Measurements from ENCODE around the gene LHFPL3. TPM values are rescaled to one million over a fixed set of nuclear protein-coding genes. Genes with fewer than 3 reads are reported as not detected.

Gene LHFPL3
- total and polyA plus RNA-seq, 2 of the 13 experiments (the other 11 are each of a cell fraction or from before 2014, with no cell fraction given): not detected

DNA sequence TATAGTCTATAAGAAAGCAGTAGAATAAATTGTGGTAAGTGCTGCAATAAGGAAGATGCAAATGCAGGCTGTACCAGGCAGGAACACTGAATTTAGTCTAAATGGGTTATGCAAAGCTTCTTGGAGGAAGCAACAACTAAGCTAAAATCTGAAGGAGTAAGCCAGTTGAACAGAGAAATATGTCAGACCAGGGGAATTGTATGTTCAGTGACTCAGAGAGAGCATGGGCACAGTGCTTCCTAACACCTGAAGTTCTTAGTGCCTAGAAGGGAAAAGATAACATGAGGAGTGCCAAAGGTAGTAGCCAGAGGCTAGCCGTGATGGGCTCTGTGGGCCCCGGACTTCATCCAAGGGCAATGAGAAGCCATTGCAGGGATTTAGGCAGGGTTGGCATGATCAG, 481.5 kb downstream of the LHFPL3 start:
- Histone ChIP-seq H3K4me3 (replicated peaks in 1 of 3; ENCODE audit: insufficient read depth in 1 of 3, low read depth in 2 of 3, low read length in 3 of 3) (no peak overlapping the region), H3K79me2 (ENCODE audit: insufficient read depth, low read length) (no peaks in the 10 kb centered on the region), H3K36me3 (replicated peaks in 1 of 2; ENCODE audit: control insufficient read depth in 1 of 2, insufficient read depth in 2 of 2, low read length in 2 of 2) (no peaks in the 10 kb centered on the region), H3K9me3 (ENCODE audit: low read length) (no peaks in the 10 kb centered on the region), H3K4me1 (ENCODE audit: insufficient read depth, low read length) (no peaks in the 10 kb centered on the region), H3K27ac (ENCODE audit: extremely low read length, insufficient read depth, low read length) (no peak overlapping the region), H3K9ac (ENCODE audit: insufficient read depth, low read depth, low read length) (no peak overlapping the region), H3K4me2 (ENCODE audit: low read depth, low read length) (no peak overlapping the region), H4K20me1 (ENCODE audit: insufficient read depth, low read length) (no peaks in the 10 kb centered on the region), H3K27me3 (ENCODE audit: control insufficient read depth in 1 of 2, insufficient read depth in 2 of 2, low read length in 2 of 2) (peaks cover 0 to 8% of the 10 kb centered on the region in 2 experiments; a peak in 3 of 5 replicates), H2AFZ (ENCODE audit: low read length) (no peak overlapping the region)
- POLR2A ChIA-PET: no interaction called here
- no peak for DNase-seq (ENCODE audit: low spot score)
- CTCF ChIA-PET (ENCODE audit: low intra/inter-chr PET ratio, low total read pairs): no interaction called here
- intact Hi-C loops (cut with micrococcal nuclease; ENCODE audit: unreplicated experiment): no loop called here
- FAIRE-seq: no peak
- no TSS peak for BruUV-seq (replicated peaks)
- 0% methylated on average over 2 of the region's 2 CpGs for WGBS (ENCODE audit: low lambda C conversion rate)
- in situ Hi-C loops (cut with HindIII; ENCODE audit: extremely low pct_ligation_motif_present, low pct_unique_long_range_greater_than_20kb): no loop called here
- ATAC-seq: no peak
- TF ChIP-seq ZMAT3 (CRISPR knock-in tag; conservative IDR thresholded peaks at IDR 0.05): no peak
- TF ChIP-seq, protein P1, sequence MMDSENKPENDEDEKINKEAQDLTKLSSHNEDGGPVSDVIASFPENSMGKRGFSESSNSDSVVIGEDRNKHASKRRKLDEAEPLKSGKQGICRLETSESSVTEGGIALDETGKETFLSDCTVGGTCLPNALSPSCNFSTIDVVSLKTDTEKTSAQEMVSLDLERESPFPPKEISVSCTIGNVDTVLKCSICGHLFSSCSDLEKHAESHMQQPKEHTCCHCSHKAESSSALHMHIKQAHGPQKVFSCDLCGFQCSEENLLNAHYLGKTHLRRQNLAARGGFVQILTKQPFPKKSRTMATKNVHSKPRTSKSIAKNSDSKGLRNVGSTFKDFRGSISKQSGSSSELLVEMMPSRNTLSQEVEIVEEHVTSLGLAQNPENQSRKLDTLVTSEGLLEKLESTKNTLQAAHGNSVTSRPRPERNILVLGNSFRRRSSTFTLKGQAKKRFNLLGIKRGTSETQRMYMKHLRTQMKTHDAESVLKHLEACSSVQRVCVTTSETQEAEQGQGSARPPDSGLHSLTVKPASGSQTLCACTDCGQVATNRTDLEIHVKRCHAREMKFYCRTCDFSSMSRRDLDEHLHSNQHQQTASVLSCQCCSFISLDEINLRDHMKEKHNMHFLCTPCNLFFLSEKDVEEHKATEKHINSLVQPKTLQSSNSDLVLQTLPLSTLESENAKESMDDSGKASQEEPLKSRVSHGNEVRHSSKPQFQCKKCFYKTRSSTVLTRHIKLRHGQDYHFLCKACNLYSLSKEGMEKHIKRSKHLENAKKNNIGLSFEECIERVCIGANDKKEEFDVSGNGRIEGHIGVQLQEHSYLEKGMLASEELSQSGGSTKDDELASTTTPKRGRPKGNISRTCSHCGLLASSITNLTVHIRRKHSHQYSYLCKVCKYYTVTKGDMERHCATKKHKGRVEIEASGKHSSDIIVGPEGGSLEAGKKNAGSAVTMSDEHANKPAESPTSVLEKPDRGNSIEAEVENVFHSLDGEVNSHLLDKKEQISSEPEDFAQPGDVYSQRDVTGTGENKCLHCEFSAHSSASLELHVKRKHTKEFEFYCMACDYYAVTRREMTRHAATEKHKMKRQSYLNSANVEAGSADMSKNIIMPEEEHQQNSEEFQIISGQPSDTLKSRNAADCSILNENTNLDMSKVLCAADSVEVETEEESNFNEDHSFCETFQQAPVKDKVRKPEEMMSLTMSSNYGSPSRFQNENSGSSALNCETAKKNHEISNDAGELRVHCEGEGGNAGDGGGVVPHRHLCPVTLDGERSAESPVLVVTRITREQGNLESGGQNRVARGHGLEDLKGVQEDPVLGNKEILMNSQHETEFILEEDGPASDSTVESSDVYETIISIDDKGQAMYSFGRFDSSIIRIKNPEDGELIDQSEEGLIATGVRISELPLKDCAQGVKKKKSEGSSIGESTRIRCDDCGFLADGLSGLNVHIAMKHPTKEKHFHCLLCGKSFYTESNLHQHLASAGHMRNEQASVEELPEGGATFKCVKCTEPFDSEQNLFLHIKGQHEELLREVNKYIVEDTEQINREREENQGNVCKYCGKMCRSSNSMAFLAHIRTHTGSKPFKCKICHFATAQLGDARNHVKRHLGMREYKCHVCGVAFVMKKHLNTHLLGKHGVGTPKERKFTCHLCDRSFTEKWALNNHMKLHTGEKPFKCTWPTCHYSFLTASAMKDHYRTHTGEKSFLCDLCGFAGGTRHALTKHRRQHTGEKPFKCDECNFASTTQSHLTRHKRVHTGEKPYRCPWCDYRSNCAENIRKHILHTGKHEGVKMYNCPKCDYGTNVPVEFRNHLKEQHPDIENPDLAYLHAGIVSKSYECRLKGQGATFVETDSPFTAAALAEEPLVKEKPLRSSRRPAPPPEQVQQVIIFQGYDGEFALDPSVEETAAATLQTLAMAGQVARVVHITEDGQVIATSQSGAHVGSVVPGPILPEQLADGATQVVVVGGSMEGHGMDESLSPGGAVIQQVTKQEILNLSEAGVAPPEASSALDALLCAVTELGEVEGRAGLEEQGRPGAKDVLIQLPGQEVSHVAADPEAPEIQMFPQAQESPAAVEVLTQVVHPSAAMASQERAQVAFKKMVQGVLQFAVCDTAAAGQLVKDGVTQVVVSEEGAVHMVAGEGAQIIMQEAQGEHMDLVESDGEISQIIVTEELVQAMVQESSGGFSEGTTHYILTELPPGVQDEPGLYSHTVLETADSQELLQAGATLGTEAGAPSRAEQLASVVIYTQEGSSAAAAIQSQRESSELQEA (CRISPR knock-in tag; IDR thresholded peaks at IDR 0.05; ENCODE audit: not compliant biosample characterization): no peak
- TF ChIP-seq, protein P2, sequence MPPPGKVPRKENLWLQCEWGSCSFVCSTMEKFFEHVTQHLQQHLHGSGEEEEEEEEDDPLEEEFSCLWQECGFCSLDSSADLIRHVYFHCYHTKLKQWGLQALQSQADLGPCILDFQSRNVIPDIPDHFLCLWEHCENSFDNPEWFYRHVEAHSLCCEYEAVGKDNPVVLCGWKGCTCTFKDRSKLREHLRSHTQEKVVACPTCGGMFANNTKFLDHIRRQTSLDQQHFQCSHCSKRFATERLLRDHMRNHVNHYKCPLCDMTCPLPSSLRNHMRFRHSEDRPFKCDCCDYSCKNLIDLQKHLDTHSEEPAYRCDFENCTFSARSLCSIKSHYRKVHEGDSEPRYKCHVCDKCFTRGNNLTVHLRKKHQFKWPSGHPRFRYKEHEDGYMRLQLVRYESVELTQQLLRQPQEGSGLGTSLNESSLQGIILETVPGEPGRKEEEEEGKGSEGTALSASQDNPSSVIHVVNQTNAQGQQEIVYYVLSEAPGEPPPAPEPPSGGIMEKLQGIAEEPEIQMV (CRISPR knock-in tag; IDR thresholded peaks at IDR 0.05; ENCODE audit: low read depth): no peak
- TF ChIP-seq ZNF878 (CRISPR knock-in tag; IDR thresholded peaks at IDR 0.05): no peak
- no peak for TF ChIP-seq SRSF4 (IDR thresholded peaks at IDR 0.05; ENCODE audit: low read depth, low read length, poor library complexity, severe bottlenecking)
- no peak for TF ChIP-seq CREM (IDR thresholded peaks at IDR 0.05)
- no peak for TF ChIP-seq CREM (CRISPR knock-in tag; IDR thresholded peaks at IDR 0.05)
- TF ChIP-seq KDM2A (CRISPR knock-in tag; IDR thresholded peaks at IDR 0.05; ENCODE audit: borderline replicate concordance, low read depth): no peak
- TF ChIP-seq ZNF331 (CRISPR knock-in tag; IDR thresholded peaks at IDR 0.05): no peak
- no peak for TF ChIP-seq ZNF660 (CRISPR knock-in tag; IDR thresholded peaks at IDR 0.05; ENCODE audit: borderline replicate concordance, low read depth)
- TF ChIP-seq RFX3 (CRISPR knock-in tag; IDR thresholded peaks at IDR 0.05): no peak
- TF ChIP-seq TCF12 (IDR thresholded peaks at IDR 0.05): no peak
- no peak for TF ChIP-seq TCF12 (CRISPR knock-in tag; IDR thresholded peaks at IDR 0.05)
- TF ChIP-seq, protein P3, sequence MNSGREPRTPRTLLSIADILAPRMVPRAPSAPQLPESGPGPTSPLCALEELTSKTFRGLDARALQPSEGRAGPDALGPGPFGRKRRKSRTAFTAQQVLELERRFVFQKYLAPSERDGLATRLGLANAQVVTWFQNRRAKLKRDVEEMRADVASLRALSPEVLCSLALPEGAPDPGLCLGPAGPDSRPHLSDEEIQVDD (CRISPR knock-in tag; IDR thresholded peaks at IDR 0.05; ENCODE audit: borderline replicate concordance): no peak
- no peak for TF ChIP-seq GATAD2A (CRISPR knock-in tag; IDR thresholded peaks at IDR 0.05)
- no peak for TF ChIP-seq HCFC1 (IDR thresholded peaks at IDR 0.05; ENCODE audit: low read depth, low read length)
